SKM-1 treated with dmso at 0.1 percent for 144 hours (cell line): ENCODE measurements around the gene POLR1H.

ENCODE experiments used
- DNase-seq: peaks from one replicate; lab custom pipeline; 2025; ENCODE audit not compliant: unreplicated experiment; lab: John Stamatoyannopoulos, UW

Gene POLR1H

GRCh38 chr6:30093951-30094661, 33.0 kb downstream of the POLR1H start:
- no peak for DNase-seq

DNA sequence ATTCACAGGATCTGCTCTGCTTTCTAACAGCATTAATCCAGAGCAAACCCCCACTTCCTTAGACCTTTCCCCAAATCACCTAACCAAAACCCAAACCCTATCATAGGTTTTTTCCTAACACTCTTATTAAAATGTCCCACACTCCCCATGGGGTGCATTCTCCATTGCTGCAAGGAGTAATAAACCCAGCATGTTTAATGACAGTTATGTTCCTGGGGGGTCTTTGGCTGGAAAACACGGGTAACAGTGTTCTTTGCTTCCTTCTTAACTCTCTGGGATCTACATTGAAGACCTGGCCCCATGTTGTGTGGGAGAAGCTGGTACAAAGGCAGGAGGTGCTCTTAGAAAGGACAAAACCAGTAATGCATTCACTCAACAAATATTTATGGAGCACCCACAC, 35.8 kb downstream of the POLR1H start:
- DNase-seq: no peak

DNA sequence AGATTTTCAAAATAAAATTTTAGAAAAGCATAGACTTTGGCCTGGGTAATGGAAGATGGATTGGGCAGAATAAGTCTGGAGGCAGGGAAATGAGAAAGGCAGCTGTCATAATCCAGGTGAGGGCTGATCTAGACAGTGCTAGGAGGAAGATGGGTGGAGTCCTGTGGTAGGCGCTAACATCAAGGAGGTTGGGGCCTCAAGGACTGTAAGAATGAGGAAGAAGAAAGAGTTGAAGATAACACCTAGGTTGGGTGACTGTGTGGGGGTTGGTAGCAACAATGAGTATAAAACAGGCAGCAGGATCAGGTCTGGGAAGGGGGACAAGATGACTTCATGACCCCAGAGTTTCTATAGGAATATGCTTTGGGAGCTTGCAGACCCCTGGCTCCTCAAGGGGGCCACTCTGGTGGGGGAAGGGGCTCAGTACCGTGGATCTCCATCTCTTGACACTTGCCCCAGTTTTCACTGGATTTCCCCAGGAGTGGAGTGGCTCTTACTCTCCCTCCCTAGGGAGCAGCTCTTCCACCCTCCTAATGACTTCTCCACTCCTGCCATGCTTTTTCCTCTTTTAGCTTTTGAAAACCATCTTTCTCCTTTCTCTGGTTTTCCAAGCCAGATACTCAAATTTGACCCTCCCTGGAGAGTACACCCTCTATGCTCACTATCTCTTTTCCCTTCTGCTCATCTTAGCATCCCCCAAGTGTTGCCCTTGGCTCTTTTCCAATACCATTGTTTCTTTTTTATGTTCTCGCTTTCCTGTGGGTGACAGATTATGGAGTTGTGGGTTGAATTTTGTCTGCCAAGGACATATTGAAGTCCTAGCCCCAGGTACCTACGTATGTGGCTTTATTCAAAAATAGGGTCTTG, 37.1 kb downstream of the POLR1H start:
- DNase-seq: no peak

- no peak for DNase-seq
These were observed 39.1 kb downstream of the POLR1H start for GRCh38 chr6:30100154-30100553.

GRCh38 chr6:30100585-30101443, 39.7 kb downstream of the POLR1H start:
- no peak for DNase-seq

DNA sequence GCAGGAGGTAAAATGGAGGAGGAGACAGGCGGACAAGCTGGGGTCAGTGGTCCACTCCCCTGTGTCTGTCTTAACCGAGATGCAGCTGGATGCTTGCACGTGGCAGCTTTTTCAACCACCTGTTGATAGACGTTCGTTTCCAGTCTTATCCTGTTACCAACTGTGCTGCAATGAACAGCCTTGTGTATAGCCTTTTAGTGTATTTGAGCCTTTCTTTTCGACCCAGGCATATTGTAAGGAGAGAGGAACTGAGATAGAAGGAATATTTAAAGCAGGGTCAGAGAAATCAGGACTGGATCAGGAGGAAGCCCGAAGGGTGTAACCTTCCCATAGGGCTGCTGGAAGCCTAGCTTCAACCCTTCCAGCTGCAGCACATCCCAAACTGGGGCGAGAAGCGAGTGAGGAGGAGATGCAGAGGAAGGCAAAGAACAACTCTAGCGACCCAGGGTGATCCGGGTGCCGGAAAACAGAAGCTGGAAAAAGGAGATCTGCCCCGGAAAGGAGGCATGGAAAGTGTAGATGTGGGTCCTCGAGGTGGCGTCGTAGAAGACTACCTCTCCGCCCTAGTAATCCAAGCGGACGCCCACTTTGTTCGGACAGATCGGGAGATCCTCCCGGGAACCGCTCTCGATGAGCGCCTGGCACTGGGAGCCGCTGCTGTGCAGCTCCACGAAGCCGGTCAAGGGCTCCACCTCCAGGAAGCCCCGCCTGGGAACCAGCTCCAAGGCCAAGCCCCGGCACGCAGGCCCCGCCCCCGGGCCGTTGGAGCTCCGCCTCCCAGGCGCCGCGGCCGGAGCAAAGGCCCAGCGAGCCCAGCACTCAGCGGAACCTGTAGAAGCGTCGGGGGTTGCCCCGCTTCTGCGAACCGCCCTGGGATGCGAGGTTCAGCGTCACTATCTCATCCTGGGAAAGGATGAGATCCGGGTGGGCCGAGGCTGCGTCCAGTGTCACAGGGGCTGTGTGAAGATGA, 40.7 kb downstream of the POLR1H start:
- peak; percentile 41 for DNase-seq

DNA sequence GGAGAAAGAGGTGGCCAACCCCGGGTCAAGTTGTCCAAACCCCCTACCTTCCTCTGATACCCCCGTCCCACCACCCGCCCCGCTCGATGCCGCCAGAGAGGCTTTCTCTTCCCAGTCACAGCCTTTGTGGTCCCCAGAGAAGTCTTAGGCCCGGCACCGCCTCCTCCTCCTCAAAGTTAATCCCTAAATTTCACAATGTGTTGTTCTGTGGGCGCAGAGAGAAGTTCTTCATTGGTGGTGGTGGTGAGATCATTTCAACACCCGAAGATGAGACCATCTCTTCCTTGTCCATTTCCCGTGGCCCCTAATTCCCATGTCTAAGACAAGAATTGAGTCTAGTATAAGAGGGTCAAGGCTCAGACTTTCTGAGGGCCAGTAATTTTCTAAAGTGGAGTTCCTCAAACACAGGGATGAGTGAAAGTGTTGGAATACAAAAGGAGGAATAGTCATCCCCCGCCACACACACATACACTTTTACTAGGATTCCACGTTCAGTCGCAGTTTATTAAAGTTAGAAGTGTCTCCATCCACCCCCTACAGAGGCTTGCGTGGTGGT, 41.4 kb downstream of the POLR1H start:
- DNase-seq: peak; percentile 55

- DNase-seq: peak; percentile 78
These were observed 42.2 kb downstream of the POLR1H start for GRCh38 chr6:30102970-30103871.

GRCh38 chr6:30103872-30104179, 42.8 kb downstream of the POLR1H start:
- DNase-seq: no peak

- DNase-seq: no peak
These were observed 43.6 kb downstream of the POLR1H start for GRCh38 chr6:30104661-30105060.

GRCh38 chr6:30111266-30111856, 50.3 kb downstream of the POLR1H start:
- DNase-seq: no peak

GRCh38 chr6:30112402-30112994, 51.4 kb downstream of the POLR1H start:
- no peak for DNase-seq

DNA sequence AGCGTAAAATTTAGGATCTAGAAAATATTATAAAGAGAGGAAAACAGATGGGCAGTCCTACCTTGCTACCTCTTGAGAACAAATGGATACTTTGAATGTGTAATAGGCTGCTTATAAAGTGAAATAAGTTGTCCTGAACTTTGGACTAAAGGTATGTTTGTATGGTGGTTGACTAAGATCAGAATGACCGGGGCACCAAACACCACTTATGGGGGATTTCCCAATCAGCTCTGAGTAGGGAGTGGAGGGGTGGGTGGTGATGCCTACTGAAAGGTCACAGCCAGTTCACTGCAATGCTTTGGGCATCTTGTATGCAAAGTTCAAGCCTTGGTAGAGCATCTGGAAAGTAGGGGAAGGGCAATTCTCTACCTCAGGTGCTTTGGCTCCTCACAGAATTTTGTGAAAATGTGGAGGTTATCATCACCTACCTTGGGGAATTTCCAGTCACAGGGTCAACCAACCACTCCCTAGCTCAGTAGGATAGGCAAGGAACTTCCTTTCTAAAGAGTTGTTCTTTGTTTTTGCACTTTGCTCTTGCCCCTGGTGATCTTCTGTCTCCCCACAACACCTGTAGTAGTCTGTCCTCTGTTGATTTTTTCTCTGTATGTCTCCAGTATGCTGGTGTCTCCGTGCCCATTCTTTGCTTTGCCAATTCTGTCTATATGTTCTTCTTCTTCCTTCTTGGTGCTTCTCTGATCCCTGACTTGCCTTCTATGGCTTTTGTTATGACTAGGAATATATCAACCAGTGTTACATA, 52.1 kb downstream of the POLR1H start, which contains the start of gene TRIM31:
Gene TRIM31, minus strand, starts transcription at position 88 of the 757 bp plus-strand sequence. CDS start 285 bp downstream, outside the sequence.
- no peak for DNase-seq

GRCh38 chr6:30113841-30114240, 52.8 kb downstream of the POLR1H start:
- DNase-seq: no peak
